Dermis microvascular lymphatic vessel endothelial cell (primary cell): Measurements from ENCODE around the gene PLA2G12B. TPM values are rescaled to one million over a fixed set of nuclear protein-coding genes. Genes with fewer than 3 reads are reported as not detected.
A peak's percentile ranks its signal among the peaks of the same experiment; 100 is the strongest.
"Not testable (repeated sequence)": the region's sequence is repeated elsewhere in the genome, so short reads cannot be mapped to it uniquely, and the experiment has no call there.

Source experiments
- DNase-seq, 2 donors: peaks; one replicate each; pipeline versions ENCODE4 v3.0.0 to v3.0.0-alpha.2; 2010; ENCODE audit warnings: low read depth in 2 of 2
- total RNA-seq: library from RNA; depleted of rRNA; stranded (reverse); fragments of >200 nt; gene quantifications from 2 replicates; pipeline ENCODE4 v1.2.1, GENCODE V29; 2014

PLA2G12B gene, protein sequence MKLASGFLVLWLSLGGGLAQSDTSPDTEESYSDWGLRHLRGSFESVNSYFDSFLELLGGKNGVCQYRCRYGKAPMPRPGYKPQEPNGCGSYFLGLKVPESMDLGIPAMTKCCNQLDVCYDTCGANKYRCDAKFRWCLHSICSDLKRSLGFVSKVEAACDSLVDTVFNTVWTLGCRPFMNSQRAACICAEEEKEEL
- total RNA-seq: 0.13 TPM in 2 replicates

DNA sequence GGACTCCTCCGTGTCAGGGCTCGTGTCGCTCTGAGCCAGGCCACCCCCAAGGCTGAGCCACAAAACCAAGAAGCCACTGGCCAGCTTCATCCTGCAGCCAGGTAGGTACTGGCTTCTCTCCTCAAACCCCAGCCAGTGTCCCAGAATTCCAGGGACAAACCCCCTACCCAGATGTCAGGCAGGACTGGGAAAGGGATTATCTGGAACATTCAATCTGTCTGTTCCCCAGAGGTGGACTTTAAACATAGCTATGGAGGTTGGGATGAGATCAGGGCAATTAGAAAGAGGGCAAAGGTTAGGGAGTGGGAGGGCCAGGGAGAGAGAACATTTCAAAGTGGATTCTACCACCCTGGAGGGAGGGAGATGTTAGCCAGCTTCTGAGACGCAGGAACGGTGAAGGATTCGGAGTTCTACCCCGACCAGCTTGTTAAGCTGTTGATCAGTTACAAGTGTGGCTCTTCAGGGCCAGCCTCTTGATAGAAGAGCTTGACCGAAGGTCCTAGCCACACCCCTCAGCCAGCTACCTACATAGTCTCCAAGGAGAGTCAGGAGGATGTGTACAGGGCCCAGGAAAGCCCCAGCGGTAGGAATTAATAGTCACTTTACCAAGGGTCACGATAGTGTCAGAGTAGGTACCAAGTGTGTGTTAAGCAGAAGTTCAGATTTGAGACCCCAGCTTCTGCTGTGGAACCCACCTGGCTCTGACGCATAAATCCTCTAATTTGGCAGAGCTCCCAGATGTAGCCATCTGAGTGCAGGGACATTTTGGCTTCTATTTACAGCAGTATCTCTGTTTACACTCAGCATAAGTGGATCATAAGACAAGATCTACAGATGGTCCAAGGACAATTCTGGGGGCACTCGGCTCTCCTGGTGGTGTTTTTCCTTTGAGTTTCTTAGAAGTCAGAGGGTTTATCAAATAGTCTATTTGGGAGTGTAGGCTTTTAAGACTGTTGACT is at the start of gene PLA2G12B:
Gene PLA2G12B, minus strand, starts transcription at position 211 of the 959 bp plus-strand sequence. Its CDS starts 121 bp downstream, at position 90.
- no peak for DNase-seq

DNA sequence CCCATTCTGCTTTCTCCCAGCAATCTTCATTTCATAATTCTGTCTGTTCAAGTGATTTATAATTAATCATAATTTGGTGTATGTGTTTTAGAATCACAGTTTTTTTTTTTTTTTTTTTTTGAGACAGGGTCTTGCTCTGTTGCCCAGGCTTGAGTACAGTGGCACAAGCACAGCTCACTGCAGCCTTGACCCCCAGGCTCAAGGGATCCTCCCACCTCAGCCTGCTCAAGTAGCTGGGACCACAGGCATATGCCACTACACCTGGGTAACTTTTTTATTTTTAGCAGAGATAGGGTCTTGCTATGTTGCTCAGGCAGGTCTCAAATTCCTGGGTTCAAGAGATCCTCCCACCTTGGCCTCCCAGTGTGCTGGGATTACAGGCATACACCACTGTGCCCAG is 49.2 kb upstream of the PLA2G12B start:
- DNase-seq: no peak

DNA sequence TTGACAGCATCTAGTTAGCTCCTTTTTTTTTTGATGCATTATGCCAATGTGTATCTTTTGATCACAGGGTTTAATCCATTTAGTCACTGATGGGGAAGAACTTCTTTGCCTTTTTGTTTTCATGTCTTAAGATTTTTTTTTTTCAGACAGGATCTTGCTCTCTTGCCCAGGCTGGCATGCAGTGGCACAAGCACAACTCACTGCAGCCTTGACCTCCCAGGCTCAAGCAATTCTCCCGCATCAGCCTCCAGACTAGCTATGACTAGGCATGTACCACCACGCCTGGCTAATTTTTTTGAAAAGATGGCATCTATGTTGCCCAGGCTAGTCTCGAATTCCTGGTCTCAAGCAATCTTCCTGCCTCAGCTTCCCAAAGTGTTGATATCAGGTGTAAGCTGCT is 46.4 kb upstream of the PLA2G12B start:
- DNase-seq: no peak

DNA sequence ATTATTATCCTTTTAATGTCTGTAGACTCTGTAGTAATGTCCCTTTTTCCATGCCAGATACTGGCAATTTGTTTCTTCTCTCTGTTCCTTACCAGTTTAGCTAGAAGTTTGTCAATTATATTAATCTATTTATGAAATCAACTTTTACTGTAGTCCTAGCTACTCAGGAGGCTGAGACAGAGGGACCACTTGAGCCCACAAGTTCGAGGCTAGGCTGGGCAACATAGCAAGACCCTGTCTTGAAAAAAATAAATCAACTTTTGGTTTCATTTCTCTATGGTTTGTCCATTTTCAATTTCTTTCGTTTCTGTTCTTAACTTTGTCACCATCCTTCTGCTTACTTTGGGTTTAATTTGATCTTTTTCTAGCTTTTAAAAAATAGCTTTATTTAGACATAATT is 42.5 kb upstream of the PLA2G12B start:
- DNase-seq: no peak

DNA sequence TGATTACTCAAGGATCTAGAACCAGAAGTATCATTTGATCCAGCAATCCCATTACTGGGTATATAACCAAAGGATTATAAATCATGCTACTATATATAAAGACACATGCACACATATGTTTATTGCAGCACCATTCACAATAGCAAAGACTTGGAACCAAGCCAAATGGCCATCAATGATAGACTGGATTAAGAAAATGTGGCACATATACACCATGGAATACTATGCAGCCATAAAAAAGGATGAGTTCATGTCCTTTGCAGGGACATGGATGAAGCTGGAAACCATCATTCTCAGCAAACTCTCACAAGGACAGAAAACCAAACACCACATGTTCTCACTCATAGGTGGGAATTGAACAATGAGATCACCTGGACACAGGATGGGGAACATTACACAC is 40.9 kb upstream of the PLA2G12B start:
- not testable (repeated sequence) for DNase-seq

DNA sequence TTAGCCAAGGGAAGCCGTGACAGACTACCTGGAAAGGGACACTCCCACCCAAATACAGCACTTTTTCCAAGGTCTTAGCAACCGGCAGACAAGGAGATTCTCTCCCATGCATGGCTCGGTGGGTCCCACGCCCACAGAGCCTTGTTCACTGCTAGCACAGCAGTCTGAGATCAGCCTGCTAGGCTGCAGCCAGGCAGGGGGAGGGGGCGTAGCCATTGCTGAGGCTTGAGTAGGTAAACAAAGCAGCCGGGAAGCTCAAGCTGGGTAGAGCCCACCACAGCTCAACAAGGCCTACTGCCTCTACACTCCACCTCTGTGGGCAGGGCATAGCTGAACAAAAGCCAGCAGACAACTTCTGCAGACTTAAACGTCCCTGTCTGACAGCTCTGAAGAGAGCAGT is 35.2 kb upstream of the PLA2G12B start:
- DNase-seq: not testable (repeated sequence)

DNA sequence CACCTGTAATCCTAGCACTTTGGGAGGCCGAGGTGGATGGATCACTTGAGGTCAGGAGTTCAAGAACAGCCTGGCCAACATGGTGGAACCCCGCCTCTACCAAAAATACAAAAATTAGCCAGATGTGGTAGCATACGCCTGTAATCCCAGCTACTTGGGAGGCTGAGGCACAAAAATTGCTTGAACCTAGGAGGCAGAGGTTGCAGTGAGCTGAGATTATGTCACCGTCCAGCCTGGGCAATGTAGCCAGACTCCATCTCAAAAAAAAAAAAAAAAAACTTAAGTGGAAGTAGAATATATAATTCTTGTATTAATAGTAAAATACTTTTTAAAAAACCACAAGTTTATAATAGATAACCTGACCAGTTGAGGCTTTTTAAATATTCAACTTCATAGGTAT is 30.0 kb upstream of the PLA2G12B start:
- DNase-seq: not testable (repeated sequence)

DNA sequence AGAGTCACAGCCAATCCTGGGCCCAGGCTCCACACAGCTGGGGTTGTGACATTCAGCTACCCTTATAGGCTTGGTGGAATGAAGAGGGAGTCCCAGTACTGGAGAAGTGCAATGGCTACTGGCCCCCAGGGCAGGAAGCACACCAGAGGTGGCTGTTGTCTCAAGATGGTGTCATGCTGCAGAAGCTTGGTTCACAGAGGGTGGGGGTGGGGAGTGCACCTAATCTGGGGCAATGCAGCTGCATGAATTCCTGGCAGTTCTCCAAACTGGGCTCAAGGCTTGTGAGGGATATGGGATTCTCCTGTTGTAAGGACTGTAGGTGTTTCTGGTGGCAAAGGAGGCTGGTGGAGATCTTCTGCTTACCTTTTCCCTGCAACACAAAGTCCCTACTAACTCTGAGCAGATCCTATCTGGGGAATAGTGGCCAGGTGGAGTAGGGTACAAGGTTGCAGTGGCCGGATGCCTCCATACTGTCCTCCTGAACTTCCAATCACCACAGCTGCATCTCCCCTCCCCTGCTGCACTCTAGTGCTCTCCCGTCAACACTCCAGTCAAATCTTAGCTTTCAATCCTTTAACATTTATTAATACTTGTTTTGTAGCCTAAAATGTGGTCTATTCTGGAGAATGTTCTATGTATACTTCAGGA is 27.4 kb upstream of the PLA2G12B start:
- DNase-seq: no peak

DNA sequence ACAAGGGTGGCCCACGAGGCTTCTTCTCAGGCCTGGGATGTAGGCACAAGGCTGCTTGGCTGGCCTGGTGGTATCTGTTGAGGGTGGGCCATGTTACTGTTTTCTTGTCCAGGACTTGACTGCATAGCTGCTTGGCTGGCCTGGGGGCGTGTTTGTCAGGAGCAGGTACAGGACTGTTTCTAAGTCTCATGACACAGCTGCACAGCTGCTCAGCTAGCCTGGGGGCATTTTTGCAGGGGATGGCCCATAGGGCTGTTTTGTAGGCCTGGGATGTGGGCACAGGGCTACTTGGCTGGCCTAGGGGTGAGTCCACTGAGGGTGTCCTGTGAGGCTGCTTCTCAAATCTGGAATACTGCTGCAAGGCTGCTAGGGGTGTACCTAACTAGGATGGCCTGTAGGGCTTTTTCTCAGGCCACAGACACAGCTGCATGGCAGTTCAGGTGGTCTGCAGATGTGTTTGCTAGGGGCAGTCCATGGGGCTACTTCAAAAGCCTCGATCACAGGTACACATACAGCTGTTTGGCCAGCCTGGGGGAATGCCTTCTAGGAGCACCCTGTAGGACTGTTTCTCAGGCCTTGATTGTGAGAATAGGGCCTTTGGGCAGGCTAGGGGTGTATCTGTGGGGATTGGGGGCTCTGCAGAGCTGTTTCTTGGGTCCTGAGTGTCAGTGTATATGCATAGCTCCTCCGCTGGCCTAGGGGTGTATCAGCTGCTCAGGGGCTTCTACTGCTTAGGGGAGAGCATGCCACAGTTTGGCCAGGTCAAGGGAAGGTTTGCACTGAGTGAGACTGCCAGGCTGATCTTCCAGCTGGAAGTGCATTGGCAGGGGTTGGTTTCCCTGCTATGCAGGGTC is 26.6 kb upstream of the PLA2G12B start:
- no peak for DNase-seq

DNA sequence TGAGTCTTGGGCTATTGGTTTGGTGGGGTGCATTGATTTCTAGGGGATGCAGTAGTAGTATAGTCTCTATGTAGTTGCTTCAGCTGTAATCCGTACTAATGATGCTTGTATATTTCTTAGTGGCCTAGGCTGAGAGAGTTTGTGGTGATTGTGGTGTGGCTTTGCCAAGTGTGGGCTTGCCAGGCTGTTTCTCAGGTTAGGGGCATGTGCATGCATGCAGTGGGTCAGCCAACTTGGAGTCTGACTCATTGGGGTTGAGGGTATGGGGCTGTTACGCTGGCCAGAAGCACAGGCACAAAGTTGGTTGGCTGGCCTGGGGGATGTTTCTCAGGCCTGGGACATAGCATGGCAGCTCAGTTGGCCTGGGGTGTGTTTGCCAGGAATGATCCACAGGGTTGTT is 25.7 kb upstream of the PLA2G12B start:
- DNase-seq: no peak

DNA sequence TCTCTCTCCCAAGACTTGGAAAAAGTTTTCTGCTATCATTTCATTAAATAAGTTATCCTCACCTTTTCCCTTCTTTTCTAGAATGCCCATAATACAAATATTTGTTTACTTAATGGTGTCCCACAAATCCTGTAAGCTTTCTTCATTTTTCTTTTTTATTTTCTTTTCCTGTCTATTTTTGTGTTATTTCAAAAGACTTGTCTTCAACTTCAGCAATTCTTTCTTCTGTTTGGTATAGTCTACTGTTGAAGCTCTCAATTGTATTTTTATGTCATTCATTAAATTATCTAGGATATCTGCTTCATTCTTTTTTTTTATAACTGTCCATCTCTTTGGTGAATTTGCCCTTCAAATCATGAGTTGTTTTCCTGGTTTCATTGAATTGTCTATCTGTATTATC is 25.1 kb upstream of the PLA2G12B start:
- DNase-seq: no peak

DNA sequence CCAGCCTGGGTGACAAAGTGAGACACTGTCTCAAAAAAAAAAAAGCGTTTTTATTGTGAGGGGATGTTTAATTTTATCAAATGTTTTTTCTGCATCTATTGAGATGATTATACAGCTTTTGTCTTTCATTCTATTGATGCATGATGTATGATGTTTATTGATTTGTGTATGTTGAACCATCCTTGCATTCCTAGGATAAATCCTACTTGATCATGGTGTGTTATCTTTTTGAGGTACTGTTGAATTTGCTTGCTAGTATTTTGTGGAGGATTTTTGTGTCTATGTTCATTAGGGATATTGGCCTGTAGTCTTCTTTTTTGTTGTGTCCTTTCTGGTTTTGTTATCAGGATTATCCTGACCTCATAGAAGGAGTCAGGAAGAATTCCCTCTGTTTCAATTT is 22.3 kb upstream of the PLA2G12B start:
- no peak for DNase-seq

DNA sequence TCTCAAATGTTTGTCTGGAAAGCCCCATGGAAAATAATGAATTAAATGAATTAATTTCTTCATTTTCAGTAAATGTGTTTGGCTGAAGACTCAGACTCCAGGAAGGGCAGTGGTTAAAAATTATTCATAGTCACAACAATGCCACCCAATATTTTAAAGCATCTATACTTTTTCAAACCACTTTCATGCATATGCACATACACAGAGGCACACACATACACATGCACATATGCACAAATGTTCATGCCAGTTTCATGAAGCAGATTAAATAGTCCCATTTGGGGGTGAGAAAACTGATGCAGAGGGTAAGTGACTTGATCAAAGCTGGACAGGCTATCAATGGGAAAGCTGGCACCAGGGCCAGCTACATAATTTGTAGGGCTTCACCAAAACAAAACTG is 1.4 kb upstream of the PLA2G12B start:
- no peak for DNase-seq

DNA sequence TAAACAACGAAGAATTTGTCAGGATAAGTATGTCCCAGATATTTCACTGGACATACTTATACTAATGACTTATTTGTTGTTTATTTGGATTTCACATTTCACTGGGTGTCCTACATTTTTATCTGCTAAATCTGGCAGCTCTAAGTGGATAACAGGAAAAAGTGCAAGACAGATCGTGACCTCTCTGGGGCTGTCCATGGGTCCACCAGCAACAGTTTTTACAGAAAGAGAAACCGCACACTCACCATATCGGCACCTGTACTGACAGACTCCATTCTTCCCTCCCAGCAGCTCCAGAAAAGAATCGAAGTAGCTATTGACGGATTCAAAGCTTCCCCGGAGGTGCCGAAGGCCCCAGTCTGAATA is 393 bp downstream of the PLA2G12B start:
- peak in 1 of 2 donors; percentile 21 for DNase-seq

DNA sequence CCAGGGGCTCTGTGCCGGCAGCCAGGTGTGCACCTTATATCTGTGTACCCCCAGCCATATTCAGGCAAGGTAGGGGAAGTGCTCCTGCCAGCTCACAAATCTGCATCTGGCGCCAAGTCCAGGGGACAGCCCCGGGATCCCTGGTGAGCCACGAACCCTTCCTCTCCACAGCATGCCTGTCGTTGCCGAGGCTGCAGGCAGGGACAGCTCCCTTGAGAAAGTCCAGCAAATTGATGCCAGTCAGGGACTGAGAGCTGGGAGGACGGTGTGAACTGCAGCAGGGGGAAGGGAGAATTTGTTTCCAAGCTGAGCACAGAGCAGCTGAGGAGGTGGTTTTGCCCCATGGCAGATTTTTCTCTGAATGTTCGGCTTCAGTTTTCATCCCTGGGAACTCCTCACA is 919 bp downstream of the PLA2G12B start:
- peak in 1 of 2 donors; percentile 5 for DNase-seq

DNA sequence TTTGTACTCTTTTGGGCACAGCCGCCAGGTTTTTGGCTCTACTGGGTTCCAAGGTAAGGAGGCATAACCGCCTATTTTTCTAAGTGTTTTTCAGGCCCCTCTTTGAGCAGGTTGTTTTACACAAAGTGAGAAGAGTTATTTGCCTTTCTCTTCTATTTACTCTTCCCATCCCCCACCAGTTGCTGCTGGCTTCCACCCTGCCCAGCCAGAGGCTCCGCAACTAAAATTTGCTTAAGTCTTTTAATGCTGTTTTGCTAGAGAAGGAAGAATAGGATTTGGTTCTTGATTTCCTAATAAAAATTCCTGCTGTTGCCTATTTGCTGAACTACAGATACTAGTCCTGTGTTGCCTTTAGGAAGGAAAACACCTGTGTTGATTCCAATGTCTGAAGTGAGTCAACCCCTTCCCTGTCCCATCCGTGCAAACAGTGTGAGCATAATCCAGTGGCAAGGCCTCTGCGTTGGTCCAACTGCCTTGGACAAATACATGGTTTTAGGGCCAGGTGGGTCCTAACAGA is 1.9 kb downstream of the PLA2G12B start:
- no peak for DNase-seq

DNA sequence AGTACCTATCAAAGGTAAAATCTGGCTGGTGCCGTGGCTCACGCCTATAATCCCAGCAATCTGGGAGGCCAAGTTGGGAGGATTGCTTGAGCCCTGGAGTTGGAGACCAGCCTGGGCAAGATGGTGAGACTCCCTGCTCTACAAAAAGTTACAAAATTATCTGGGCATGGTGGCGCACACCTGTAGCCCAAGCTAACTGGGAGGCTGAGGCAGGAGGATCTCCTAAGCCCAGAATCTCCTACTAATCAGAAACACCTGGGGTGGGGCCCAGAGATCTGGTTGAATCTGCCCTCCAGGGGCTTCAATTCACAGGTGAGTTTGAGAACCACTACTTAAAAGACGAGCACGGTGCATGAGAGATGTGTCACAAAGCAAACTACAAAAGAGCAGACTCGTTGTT is 2.4 kb downstream of the PLA2G12B start:
- DNase-seq: no peak

DNA sequence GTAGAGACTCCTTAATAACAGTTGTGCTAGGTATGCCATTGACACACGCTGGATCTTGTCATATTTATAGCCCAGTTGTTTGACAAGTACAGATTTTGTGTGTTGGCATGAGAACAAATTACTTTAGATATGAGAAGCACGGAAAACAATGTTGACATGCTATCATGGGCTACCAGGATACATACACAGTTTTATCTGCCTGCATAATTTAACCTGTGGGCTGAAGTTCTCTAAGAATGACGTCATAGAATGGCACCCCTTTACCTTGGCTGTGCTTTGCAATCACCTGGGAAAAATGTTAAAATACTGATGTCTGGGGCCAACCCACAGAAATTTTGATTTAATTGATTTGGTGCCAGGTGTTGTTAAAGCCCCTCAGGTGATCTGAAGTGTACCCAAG is 2.8 kb downstream of the PLA2G12B start:
- no peak for DNase-seq

DNA sequence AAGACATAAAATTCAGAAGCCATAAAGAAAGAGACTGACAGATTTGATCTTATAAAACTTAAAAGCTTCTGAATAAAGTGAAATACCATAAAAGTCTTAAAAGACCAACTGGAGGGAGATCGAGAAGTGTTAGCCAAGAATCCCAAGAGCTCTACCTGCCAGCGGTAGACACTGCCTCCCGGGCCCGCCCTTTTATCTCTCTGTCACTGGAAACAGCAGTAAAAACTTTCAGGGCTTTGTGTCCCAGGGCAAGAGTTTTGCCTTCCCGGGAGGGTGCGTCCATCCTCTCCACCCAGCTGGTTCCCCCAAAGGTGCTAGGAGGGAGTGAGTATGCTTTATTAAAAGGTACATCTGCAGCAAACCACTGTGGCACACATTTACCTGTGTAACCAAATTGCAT is 5.8 kb downstream of the PLA2G12B start:
- DNase-seq: no peak

DNA sequence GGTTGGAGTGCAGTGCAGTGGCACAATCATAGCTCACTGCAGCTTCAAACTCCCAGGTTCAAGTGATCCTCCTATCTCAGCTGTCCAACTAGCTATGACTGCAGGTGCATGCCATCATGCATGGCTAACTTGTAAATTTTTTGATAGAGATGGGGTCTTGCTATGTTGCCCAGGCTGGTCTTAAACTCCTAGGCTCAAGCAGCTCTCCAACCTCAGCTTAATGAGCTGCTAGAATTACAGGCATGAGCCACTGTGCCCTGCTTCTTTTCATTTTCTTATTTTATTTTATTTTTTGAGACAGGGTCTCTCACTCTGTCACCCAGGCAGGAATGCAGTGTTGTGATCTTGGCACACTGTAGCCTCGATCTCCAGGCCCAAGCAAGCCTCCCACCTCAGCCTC is 7.6 kb downstream of the PLA2G12B start:
- DNase-seq: no peak

DNA sequence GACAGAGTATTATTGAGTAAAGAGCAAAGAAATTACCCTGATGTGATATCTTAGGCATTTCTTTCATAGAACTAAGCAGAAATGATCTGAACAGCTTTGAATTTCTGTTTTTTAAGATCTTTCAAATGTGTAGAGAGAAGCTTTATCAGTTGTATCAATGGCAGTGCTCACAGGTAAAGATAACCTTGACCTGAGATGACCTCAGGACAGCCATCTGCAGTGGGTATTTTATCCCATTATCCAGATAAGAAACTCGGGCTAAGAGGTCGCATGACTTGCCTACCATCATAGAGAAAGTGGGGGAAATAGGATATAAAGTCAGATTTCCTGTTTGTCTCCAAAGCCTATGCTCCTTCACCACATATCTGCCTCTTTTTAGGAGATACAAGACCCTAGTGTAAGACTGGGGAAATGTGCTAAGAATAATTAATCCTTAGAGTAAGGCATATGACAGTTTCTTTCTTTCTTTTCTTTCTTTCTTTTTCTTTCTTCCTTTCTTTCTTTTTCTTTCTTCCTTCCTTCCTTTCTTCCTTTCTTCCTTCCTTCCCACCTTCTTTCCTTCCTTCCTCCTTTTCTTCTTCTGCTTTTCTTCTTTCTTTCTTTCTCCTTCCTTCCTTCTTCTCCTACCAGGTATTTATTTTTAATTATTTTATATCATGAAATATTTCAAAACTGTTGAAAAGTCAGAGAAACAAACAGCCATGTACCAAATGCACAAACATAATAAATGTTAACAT is 10.9 kb downstream of the PLA2G12B start:
- no peak for DNase-seq
